Breast epithelium (tissue), 3 donors: ENCODE data around the gene LGR4.

Source experiments
- POLR2A ChIP-seq: fragments of 450-650 bp; IDR thresholded peaks from one replicate; pipeline ENCODE4 v1.6.1; 2016; ENCODE audit warnings: antibody characterized with exemption, mild to moderate bottlenecking, moderate library complexity
- POLR2AphosphoS5 ChIP-seq, 3 donors: sonication (generic); formaldehyde crosslinking; IDR thresholded peaks; one replicate each; pipeline ENCODE4 v1.6.1; 2017; ENCODE audit warnings: antibody characterized with exemption in 3 of 3
- TF ChIP-seq, protein P1 (sequence below), 3 donors: fragments of 450-650 bp; IDR thresholded peaks; one replicate each; pipeline ENCODE4 v1.5.1; 2016 to 2017; ENCODE audit warnings: antibody characterized with exemption in 3 of 3, mild to moderate bottlenecking in 3 of 3, moderate library complexity in 3 of 3

- TF ChIP-seq, protein P1, sequence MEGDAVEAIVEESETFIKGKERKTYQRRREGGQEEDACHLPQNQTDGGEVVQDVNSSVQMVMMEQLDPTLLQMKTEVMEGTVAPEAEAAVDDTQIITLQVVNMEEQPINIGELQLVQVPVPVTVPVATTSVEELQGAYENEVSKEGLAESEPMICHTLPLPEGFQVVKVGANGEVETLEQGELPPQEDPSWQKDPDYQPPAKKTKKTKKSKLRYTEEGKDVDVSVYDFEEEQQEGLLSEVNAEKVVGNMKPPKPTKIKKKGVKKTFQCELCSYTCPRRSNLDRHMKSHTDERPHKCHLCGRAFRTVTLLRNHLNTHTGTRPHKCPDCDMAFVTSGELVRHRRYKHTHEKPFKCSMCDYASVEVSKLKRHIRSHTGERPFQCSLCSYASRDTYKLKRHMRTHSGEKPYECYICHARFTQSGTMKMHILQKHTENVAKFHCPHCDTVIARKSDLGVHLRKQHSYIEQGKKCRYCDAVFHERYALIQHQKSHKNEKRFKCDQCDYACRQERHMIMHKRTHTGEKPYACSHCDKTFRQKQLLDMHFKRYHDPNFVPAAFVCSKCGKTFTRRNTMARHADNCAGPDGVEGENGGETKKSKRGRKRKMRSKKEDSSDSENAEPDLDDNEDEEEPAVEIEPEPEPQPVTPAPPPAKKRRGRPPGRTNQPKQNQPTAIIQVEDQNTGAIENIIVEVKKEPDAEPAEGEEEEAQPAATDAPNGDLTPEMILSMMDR (IDR thresholded peaks at IDR 0.05) = no peak
- no peak for TF ChIP-seq POLR2AphosphoS5 (IDR thresholded peaks at IDR 0.05)
- no peak for TF ChIP-seq POLR2A
Measured at GRCh38 chr11:27444801-27445215, 27.8 kb downstream of the LGR4 start.
